ENCODE measurements around the gene ABCC2.

- TF ChIP-seq MAX (IDR thresholded peaks at IDR 0.05) (no peak), TAF1 (IDR thresholded peaks at IDR 0.05; ENCODE audit: low read depth) (no peak), TCF12 (IDR thresholded peaks at IDR 0.05; ENCODE audit: low read depth) (no peak), NFIC (IDR thresholded peaks at IDR 0.05) (no peak), RAD21 (IDR thresholded peaks at IDR 0.05; ENCODE audit: low read depth) (no peak)
Observed at GRCh38 chr10:99835947-99836346, 53.5 kb downstream of the ABCC2 start.
